ENCODE results near the gene BPIFA1.

The BPIFA1 gene

GRCh38 chr20:33239979-33240736 lies 4.4 kb downstream of the BPIFA1 start:
- FAIRE-seq (no peak), DNase-seq (ENCODE audit: insufficient read length, low spot score) (no peak)

- FAIRE-seq (no peak), DNase-seq (ENCODE audit: insufficient read length, low spot score) (no peak)
Observed at GRCh38 chr20:33240923-33241322, 5.1 kb downstream of the BPIFA1 start.

GRCh38 chr20:33242319-33243100 lies 6.7 kb downstream of the BPIFA1 start:
- DNase-seq (ENCODE audit: insufficient read length, low spot score) (no peak), FAIRE-seq (no peak)

- FAIRE-seq (no peak), DNase-seq (ENCODE audit: insufficient read length, low spot score) (no peak)
Observed at GRCh38 chr20:33246077-33246476, 10.3 kb downstream of the BPIFA1 start.

DNA sequence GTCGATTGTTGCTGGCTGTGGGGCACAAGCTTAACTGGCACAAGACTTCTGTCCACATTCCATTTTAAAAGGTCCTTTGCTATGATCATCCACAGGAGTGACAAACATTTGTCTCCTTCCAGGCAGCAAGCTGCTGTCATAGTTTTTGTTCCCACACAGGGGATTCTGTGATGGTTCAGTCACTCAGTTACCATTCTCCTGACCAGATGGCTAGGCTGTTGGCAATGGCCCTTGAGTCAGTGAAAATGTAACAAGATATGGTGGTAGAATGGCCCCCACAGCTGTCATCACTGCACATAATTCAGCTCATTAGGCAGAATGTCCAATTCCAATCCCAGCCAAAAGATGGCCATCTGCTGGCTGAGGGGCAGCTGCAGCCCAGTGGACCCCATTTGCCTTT lies 13.7 kb downstream of the BPIFA1 start:
- FAIRE-seq (no peak), DNase-seq (ENCODE audit: insufficient read length, low spot score) (no peak)

DNA sequence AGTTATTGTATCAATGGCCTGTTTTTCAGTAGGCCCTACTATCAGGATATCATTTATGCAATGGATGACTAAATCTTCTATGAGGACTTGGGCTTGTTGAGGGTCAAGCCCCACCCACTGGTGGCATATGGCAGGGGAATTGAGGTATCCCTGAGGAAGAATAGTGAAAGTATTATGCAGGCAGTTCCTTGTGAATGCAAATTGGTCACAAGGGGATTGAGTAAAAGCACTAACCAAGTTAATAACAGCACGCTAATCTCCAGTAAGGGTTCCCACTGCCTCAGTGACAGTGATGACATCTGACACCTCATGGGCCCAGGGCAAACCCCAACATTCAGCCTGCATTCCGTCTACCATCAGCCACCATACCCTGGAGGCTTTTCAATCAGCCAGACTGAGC lies 14.9 kb downstream of the BPIFA1 start:
- FAIRE-seq = no peak
- DNase-seq (ENCODE audit: insufficient read length, low spot score) = no peak

GRCh38 chr20:33251496-33251895 lies 15.7 kb downstream of the BPIFA1 start:
- DNase-seq (ENCODE audit: insufficient read length, low spot score) = no peak
- FAIRE-seq = no peak

DNA sequence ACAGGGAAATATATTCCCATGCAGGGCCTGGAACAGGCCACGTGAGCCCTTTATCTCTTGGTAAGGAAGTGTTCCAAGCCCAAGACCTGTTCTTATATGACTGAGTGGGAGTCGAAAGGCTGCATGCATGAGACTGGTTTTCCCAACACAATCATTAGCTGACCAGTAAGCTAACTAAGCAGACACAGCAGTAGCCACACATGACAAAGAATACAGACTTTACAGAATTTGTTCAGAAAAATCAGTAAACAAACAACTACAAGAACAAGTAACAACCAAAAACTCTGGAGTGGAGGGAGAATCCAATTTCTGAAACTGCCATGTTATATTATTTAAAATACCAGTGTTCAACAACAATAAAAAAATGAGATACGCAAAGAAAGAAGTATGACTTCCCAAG lies 16.7 kb downstream of the BPIFA1 start:
- FAIRE-seq = no peak

DNA sequence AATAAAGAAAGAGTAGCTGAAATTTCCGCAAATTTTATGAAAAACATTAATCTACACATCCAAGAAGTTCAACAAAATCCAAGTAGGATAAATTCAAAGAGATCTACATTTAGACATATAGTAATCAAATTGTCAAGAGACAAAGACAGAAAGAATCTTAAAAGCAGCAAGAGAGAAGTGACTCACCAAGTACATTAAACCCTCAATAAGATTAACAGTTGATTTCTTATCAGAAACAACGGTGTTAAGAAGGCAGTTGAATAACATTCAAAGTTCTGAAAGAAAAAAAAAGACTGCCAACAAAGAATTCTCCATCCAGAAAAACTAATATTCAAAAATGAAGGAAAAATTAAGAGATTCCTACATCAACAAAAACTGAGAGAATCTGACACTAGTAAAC lies 19.2 kb downstream of the BPIFA1 start:
- FAIRE-seq (no peak), DNase-seq (ENCODE audit: insufficient read length, low spot score) (no peak)

More for the DNA sequence above, 16.7 kb downstream of the BPIFA1 start:
- DNase-seq (ENCODE audit: insufficient read length, low spot score) = no peak

GRCh38 chr20:33257237-33257636 lies 21.4 kb downstream of the BPIFA1 start:
- no peak for FAIRE-seq
- no peak for DNase-seq (ENCODE audit: insufficient read length, low spot score)

DNA sequence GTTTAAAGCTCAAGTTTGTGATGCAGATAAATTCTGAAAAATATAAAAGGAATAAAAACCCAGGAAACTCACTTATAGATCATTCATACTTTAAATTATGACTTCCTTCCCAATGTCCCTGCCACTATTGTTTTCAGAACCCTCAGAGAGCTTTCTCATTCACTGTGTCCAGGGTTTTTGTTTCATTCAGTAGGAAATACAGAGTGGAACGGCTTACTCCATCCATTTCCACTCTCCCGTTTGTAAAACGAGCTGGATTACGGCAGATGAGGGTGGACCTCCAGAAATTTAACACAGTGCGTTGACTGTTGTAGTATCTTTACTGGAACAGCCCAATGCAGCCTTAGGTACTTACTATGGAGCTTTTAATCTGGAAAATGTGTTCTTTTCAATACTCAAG lies 23.6 kb downstream of the BPIFA1 start:
- DNase-seq (ENCODE audit: insufficient read length, low spot score) (no peak), FAIRE-seq (no peak)

- DNase-seq (ENCODE audit: insufficient read length, low spot score) (no peak), FAIRE-seq (no peak)
Observed at GRCh38 chr20:33261465-33261864, 25.7 kb downstream of the BPIFA1 start.

DNA sequence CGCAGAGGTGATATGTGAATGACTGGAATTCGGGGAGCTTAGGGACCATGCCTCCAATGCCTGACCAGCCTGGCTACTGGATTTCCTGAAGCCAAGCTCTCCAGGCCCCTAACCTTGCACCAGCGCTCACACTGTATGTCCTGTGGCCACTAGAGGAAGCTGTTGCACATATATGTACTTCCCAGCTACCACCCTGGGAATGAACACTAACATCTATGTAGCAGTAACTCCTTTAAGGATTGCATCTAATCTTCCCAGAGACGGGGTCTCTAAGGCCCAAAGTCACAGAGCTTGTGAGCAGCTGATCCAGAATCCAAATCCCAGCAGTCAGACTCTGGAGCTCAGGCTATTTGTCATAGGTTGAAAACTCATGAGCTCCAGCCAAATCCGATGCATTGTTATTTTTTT lies 26.9 kb downstream of the BPIFA1 start:
- DNase-seq (ENCODE audit: insufficient read length, low spot score) (no peak), FAIRE-seq (no peak)

DNA sequence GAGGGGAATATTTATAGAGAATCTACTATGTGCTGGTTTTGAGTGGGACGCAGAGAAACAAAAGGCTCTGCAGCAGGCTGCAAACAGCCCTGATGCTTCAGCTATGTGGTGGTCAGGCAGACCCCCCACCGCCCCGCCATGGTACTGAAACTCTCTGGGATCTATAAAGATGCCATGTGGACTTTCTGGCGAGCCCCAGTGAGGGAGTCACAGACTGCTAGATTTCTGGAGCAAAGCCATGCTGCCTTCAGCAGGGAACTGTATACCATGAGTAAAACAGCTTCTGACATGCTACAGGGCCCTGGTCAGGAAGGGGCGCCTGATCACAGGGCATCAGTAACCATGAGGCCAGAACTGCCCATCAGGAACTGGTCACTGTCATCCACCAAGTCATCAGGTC lies 28.0 kb downstream of the BPIFA1 start:
- FAIRE-seq = no peak

GRCh38 chr20:33267701-33268100 lies 31.9 kb downstream of the BPIFA1 start:
- DNase-seq (ENCODE audit: insufficient read length, low spot score) = no peak
- no peak for FAIRE-seq

More for the DNA sequence above, 28.0 kb downstream of the BPIFA1 start:
- DNase-seq (ENCODE audit: insufficient read length, low spot score) = no peak

DNA sequence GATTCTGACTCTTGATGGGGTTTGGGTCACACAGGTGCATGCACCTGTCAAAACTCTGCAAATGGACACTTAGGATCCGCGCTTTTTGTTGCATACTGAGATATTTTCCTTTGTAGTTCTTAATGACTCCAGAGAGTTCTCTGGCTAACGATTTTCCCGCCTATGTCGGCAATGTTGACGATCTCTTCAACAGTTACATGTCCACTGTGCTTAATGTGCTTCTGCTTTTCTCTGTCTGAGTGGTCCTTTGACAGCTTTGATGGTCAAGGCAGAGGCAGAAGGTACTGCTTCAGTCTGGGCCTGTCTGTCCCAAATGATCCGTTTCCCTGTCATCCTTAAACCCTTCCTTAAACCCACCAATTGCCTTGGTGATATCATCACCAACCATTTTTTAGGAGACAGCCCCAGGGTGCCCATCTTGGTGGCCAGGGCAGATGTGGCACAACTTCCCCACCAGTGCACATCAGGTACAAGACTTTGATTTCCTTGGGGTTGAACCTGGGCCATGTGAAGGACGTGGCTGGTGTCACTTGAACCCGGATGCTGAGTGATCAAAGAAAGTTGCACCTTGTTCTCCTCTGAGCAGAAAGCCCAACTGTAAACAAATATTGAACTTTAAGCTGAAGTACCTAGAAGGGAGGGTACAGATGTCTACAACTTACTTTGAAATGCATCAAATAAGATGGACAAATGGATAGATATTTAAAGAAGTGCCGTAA lies 36.5 kb downstream of the BPIFA1 start:
- DNase-seq (ENCODE audit: insufficient read length, low spot score) (no peak), FAIRE-seq (no peak)

- no peak for FAIRE-seq
- no peak for DNase-seq (ENCODE audit: insufficient read length, low spot score)
Observed at GRCh38 chr20:33273117-33273851, 37.5 kb downstream of the BPIFA1 start.

- DNase-seq (ENCODE audit: insufficient read length, low spot score) (no peak), FAIRE-seq (no peak)
Observed at GRCh38 chr20:33275215-33275614, 39.4 kb downstream of the BPIFA1 start.

DNA sequence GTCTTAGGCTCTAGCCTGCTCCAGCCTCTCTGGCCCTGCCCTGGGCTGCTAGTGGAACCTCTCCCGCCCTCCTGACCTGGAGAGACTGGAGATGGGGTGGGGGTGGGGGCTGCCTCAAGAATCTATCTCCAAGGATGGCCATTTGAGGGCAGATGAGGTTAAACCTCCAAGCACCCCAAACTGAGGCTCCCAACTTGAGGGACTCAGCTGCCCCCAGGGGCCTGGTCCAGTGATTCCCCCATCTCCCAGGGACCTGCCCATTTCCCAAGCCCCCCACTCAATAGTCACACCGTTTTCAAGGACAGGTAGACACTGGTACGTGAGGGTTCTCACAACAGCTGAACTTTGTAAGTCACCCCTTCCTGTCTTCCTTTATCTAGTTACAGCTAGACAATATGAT lies 40.1 kb downstream of the BPIFA1 start:
- DNase-seq (ENCODE audit: insufficient read length, low spot score) (no peak), FAIRE-seq (no peak)

- DNase-seq (ENCODE audit: insufficient read length, low spot score) (no peak), FAIRE-seq (no peak)
Observed at GRCh38 chr20:33276303-33277113, 40.7 kb downstream of the BPIFA1 start.

Measured in GM19239 (cell line).